GM19043 (cell line): ENCODE data around the gene LIN7A.
A peak's percentile ranks its signal among the peaks of the same experiment; 100 is the strongest.
"Not testable (repeated sequence)": the region's sequence is repeated elsewhere in the genome, so short reads cannot be mapped to it uniquely, and the experiment has no call there.

Source experiments
- ATAC-seq: cut with Tn5 transposase; IDR thresholded peaks from one replicate; pipeline ENCODE4 v1.9.1; 2021; ENCODE audit warnings: low read depth; ENCODE audit not compliant: unreplicated experiment

Gene LIN7A

GRCh38 chr12:80815351-80815750 lies 122.4 kb downstream of the LIN7A start:
- ATAC-seq, result no peak

GRCh38 chr12:80814453-80814852 lies 123.3 kb downstream of the LIN7A start:
- ATAC-seq, result no peak

DNA sequence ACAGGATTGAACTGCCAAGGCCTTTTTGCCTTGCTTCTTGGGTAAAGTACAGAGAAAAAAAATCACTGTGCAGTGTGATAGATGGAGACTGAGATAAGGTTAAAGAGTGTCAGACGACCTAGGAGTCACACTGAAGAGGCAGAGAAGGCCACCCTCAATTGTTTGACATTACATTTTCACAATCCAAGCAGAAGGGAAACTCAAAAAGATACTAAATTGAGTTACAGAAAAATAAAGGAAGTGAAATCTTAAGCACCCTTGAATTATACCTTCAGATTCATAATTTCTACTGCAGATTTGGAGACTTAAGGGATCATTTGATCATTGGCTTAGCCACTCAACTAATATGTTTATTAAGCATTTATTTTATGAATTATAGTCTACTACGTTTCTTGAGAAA lies 123.9 kb downstream of the LIN7A start:
- no peak for ATAC-seq

- no peak for ATAC-seq
These were observed 125.6 kb downstream of the LIN7A start for GRCh38 chr12:80811957-80812708.

DNA sequence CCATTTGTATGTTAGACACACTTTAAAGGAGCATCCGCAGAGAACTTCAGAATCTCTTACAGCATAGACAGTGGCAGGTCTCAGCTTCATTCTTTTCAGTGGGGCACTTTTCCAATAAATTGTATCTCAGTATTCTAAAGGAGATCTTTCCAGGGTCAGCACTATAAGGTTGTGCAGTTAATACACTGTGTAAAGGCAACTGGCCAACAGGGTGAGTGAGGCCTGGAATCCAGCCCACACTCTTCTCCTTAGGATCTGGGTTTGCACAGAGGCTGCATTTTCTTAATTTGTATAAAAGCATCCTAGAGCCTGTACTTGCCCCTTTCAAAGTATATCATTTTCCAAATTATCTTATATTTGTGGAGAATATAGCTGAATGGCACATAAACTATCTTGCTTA lies 126.9 kb downstream of the LIN7A start:
- ATAC-seq, result no peak

GRCh38 chr12:80807640-80808288 lies 130.0 kb downstream of the LIN7A start:
- ATAC-seq, result peak; percentile 81

GRCh38 chr12:80805106-80805505 lies 132.6 kb downstream of the LIN7A start:
- ATAC-seq, result no peak

DNA sequence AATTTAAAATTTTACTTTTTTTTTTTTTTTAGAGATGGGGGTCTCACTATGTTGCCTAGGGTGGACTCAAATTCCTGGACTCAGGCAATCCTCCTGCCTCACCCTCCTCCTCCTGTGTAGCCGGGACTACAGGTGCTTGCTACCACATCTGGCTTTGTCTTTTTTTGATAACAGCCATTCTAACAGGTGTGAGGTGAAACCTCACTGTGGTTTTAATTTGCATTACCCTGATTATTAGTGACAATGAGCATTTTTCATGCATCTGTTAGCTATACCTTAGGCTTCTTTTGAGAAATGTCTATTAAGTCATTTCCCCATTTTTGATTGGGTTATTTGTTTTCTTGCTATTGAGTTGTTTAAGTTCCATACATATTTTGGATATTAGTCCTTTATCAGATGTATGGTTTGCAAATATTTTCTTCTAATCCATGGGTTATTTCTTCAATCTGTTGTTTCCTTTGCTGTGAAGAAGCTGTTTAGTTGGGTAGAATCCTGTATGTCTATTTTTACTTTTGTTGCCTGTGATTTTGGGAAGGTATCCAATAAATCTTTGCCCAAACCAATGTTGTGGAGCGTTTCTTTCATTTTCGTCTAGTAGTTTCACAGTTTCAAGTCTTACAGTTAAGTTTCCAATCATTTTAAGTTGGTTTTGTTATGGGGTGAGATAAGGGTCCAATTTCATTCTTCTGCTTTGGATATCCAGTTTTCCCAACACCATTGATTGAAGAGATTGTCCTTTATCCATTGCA lies 134.9 kb downstream of the LIN7A start:
- peak; percentile 77 for ATAC-seq

GRCh38 chr12:80798281-80798680 lies 139.5 kb downstream of the LIN7A start:
- no peak for ATAC-seq

DNA sequence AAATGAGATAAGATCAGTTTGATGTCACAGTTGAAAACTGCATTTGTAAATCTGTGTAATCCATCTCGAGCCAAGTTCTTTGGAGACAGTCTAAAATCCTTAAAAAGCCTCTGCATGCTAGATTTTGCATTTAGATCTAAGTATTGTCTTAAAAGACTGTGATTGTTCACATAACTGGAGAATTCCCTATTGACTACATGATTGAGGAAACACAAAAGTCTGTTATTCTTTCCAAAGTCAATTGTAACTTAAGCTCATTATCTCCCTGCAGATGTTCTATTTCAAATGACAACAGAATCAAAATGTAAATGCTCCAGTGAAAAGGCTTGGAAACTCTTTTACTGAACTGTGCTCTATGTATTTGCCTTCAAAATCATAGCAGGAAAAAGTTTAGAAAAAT lies 143.2 kb downstream of the LIN7A start:
- ATAC-seq, result no peak

DNA sequence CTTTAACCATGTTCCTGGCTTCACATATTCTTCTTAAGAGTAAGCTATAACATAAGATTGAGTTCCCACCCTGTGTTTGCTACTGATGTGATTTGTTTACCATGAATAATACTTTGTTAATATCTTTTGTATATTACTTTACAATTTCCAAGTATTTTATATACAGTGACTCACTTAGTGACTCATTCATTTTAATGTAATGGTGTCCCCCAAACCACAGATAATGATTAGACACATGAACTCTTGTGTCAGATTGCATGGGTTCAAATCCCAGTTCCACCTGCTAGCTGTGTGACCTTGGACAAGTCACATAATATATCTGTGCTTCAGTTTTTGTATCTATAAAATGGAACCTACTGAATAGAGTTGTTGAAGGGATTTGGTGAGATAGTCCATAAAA lies 144.9 kb downstream of the LIN7A start:
- no peak for ATAC-seq

DNA sequence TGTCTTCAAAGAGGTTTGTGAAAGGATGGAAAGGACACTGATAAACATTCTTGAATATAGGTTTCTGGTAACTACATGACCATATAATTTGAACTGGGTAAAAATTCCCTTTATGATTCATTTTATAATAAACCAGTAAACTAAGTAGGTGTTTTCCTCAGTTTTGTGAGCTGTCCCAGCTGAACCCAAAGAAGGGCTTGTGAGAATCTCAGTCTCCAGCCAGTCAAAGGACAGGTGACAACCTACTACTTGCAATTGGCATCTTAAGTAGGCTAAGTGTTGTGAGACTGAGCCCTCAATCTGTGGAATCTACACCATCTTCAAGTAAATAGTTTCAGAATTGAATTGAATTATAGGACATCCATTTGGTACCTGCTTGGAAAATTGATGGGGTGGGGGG lies 145.9 kb downstream of the LIN7A start:
- no peak for ATAC-seq

- not testable (repeated sequence) for ATAC-seq
These were observed 149.3 kb downstream of the LIN7A start for GRCh38 chr12:80788407-80788806.

- not testable (repeated sequence) for ATAC-seq
These were observed 154.7 kb downstream of the LIN7A start for GRCh38 chr12:80782963-80783470.

DNA sequence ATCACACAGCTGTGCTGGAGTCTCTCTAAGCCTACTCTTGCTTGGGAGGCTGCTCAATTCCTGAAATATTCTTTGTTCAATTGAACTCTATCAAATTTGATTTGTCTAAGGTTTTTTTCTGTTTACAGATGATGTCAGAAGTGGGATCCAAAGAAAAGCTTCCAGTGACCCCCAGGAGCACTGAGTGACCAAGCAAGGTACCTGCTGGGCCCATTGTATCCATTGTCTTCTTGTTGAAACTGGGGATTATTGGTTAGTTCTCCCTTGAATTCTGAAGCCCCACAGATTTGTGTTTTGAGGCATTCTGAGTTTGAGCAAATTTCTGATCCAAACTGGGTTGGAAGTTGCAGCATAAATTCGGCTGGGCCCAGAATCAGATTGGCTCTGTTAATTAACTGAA lies 156.4 kb downstream of the LIN7A start:
- no peak for ATAC-seq

DNA sequence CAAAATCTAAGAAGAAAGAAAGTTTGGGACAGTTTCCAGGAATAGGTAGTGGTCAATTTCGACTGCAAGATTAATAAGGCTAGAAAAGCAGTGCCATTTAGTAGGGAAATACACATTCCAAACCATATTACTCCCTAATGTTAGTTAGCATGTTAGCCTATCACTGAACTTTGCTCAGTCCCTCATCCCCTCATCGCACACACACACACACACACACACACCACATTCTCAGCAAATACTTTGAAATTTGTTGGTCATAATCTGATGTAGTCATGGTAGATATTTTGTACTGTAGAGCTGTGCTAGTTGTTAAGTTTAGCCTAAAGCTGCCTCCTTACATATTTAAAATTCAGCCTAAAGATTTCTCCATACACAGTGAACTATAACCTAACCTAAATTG lies 157.0 kb downstream of the LIN7A start:
- no peak for ATAC-seq

DNA sequence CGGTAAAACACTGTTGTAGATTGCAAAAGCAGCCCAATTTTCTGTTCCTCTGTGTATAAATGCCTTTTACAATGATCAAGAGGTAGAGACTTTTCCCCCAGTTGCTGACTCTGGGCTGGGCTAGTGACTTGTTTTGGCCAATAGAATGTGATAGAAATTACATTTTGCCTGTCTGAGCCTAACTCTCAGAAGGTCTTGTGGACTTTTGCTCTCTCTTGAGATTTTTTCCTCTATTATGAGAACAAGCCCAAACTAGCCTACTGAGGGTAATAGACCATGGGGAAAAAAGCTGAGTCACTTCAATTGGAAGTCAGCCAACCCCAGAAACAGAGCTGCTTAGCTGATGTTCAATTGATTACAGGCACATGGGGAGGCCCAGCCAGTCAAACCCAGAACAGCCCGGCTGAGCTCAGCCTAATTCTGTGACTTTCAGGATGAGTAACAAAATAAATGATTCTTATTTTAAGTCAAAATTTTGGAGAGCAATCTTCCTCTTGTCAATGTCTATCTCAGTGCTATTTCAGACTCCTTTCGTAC lies 159.7 kb downstream of the LIN7A start:
- peak; percentile 96 for ATAC-seq

- no peak for ATAC-seq
These were observed 160.1 kb downstream of the LIN7A start for GRCh38 chr12:80777587-80777986.

DNA sequence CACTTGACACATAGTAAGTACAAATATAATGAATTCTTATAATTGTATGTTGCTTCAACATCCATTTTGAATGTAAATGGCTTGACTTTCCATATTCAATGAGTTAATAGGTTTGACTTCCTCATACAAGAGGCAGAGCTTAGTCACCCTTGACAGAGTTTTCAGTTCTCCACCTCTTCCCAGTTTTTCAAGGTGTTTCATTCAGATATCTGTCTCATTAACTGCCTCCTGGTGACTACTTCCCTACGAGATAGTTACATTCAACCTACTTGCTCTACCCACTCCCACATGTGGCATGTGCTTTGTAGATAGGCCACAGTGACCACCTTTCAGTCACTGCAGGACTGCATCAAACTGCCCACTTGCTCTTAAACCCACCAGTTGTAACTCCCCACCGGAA lies 161.0 kb downstream of the LIN7A start:
- no peak for ATAC-seq

GRCh38 chr12:80770958-80771357 lies 166.8 kb downstream of the LIN7A start:
- ATAC-seq, result no peak

- ATAC-seq, result no peak
These were observed 168.1 kb downstream of the LIN7A start for GRCh38 chr12:80769553-80770140.
